ENCODE measurements around the gene SPN. TPM values are rescaled to one million over a fixed set of nuclear protein-coding genes. Genes with fewer than 3 reads are reported as not detected.

Gene SPN
- total RNA-seq = not detected in 2 replicates

GRCh38 chr16:29663016-29663806 lies at the start of gene SPN:
SPN (plus strand) TSS chr16:29663247; CDS start chr16:29663729, 482 bp downstream.

GRCh38 chr16:29678691-29679267 lies 15.7 kb downstream of the SPN start, which contains the start of gene QPRT:
QPRT (plus strand) TSS chr16:29679180; CDS start chr16:29679198, 18 bp downstream.

Other genes starting within 250 kb of the SPN start
- 9.9 and 18.7 TPM in 2 replicates for gene BOLA2, start 208.9 kb upstream of the SPN start, total RNA-seq
- gene SLX1B, start 208.7 kb upstream of the SPN start, total RNA-seq = 16.4 and 29.1 TPM in 2 replicates
- 3.0 and 9.2 TPM in 2 replicates for gene SULT1A4, start 203.3 kb upstream of the SPN start, total RNA-seq
- gene NPIPB12, start 156.8 kb upstream of the SPN start, total RNA-seq = 5.5 and 7.2 TPM in 2 replicates
- gene QPRT, start 15.9 kb downstream of the SPN start, total RNA-seq = 219 and 276 TPM in 2 replicates
- not detected in 2 replicates for gene C16orf54, start 82.7 kb downstream of the SPN start, total RNA-seq
- gene ZG16, start 115.0 kb downstream of the SPN start, total RNA-seq = not detected in 2 replicates
- gene KIF22, start 127.5 kb downstream of the SPN start, total RNA-seq = 64.2 and 82.5 TPM in 2 replicates
- gene MAZ, start 143.3 kb downstream of the SPN start, total RNA-seq = 161 and 174 TPM in 2 replicates
- not detected in 2 replicates for gene PRRT2, start 148.9 kb downstream of the SPN start, total RNA-seq
- 32.1 and 32.6 TPM in 2 replicates for gene PAGR1, start 152.9 kb downstream of the SPN start, total RNA-seq
- gene MVP, start 157.2 kb downstream of the SPN start, total RNA-seq = 367 and 369 TPM in 2 replicates
- gene CDIPT, start 200.0 kb downstream of the SPN start, total RNA-seq = 101 and 105 TPM in 2 replicates
- 7.1 and 17.9 TPM in 2 replicates for gene SEZ6L2, start 236.3 kb downstream of the SPN start, total RNA-seq
- gene ASPHD1, start 237.2 kb downstream of the SPN start, total RNA-seq = 8.1 and 11.5 TPM in 2 replicates